ENCODE data around the gene NHLRC4.

- TF ChIP-seq, protein P1, sequence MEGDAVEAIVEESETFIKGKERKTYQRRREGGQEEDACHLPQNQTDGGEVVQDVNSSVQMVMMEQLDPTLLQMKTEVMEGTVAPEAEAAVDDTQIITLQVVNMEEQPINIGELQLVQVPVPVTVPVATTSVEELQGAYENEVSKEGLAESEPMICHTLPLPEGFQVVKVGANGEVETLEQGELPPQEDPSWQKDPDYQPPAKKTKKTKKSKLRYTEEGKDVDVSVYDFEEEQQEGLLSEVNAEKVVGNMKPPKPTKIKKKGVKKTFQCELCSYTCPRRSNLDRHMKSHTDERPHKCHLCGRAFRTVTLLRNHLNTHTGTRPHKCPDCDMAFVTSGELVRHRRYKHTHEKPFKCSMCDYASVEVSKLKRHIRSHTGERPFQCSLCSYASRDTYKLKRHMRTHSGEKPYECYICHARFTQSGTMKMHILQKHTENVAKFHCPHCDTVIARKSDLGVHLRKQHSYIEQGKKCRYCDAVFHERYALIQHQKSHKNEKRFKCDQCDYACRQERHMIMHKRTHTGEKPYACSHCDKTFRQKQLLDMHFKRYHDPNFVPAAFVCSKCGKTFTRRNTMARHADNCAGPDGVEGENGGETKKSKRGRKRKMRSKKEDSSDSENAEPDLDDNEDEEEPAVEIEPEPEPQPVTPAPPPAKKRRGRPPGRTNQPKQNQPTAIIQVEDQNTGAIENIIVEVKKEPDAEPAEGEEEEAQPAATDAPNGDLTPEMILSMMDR (IDR thresholded peaks at IDR 0.05), result no peak
- no peak for TF ChIP-seq POLR2A (IDR thresholded peaks at IDR 0.05)
Observed at GRCh38 chr16:528111-529011, 38.4 kb upstream of the NHLRC4 start.
